SK-N-SH (cell line): ENCODE results near the gene TLR2. TPM values are rescaled to one million over a fixed set of nuclear protein-coding genes. Genes with fewer than 3 reads are reported as not detected.

Experiments used
- CTCF ChIA-PET: fragments of 300-600, 350-600 bp; formaldehyde crosslinking; extraction: SDS; loops from one replicate; lab custom pipeline; 2021; lab: Yijun Ruan, JAX
- POLR2A ChIA-PET: fragments of 350-600 bp; sonication (Branson Sonifier 250); formaldehyde crosslinking; extraction: SDS; loops from one replicate; lab custom pipeline; 2020; ENCODE audit warnings: antibody characterized with exemption, inconsistent platforms; lab: Yijun Ruan, JAX
- DNase-seq: peaks from one replicate; pipeline ENCODE4 v3.0.0; 2012
- H2AFZ ChIP-seq: fragments of 200-600 bp; sonication (generic); 2 replicates; pipeline ENCODE4 v1.8.1; 2016; ENCODE audit warnings: antibody characterized with exemption, mild to moderate bottlenecking, low read depth
- H3F3A ChIP-seq: fragments of 200-600 bp; sonication (generic); replicated peaks from 2 replicates; pipeline ENCODE3; 2016; ENCODE audit warnings: antibody characterized with exemption, mild to moderate bottlenecking; ENCODE audit not compliant: insufficient read depth
- H3K27ac ChIP-seq, 2 experiments: fragments of 200-500 bp in 1 of 2; fragments of 200-600 bp in 1 of 2; sonication (Bioruptor generic) in 1 of 2; sonication (generic), shearing (Covaris generic) in 1 of 2; 2 replicates each; pipeline versions ENCODE4 v1.5.1 to v1.6.1; 2014 to 2016; ENCODE audit warnings: low read depth in 2 of 2, inconsistent platforms in 1 of 2, low read length in 1 of 2, mild to moderate bottlenecking in 1 of 2, mixed read lengths in 1 of 2
- H3K27me3 ChIP-seq: fragments of 200-600 bp; sonication (generic), shearing (Covaris generic); 2 replicates; pipeline ENCODE4 v1.6.1; 2016; ENCODE audit warnings: mixed run types; ENCODE audit not compliant: insufficient read depth
- H3K36me3 ChIP-seq, 2 experiments: fragments of 200-500 bp in 1 of 2; fragments of 200-600 bp in 1 of 2; sonication (Bioruptor generic) in 1 of 2; sonication (generic) in 1 of 2; replicated peaks in 1 of 2; 2 replicates each; pipeline versions ENCODE3 to v1.5.1; 2014 to 2016; ENCODE audit warnings: low read length in 1 of 2, mild to moderate bottlenecking in 1 of 2; ENCODE audit not compliant: insufficient read depth in 2 of 2, control insufficient read depth in 1 of 2
- H3K4me1 ChIP-seq, 2 experiments: fragments of 200-500 bp in 1 of 2; fragments of 200-600 bp in 1 of 2; sonication (Bioruptor generic) in 1 of 2; sonication (generic), shearing (Covaris generic) in 1 of 2; 2 replicates each; pipeline versions ENCODE4 v1.5.1 to v1.6.1; 2014 to 2016; ENCODE audit warnings: low read depth in 1 of 2, low read length in 1 of 2, mixed run types in 1 of 2; ENCODE audit not compliant: insufficient read depth in 2 of 2, control insufficient read depth in 1 of 2
- H3K4me2 ChIP-seq: fragments of 200-600 bp; sonication (generic), shearing (Covaris generic); 2 replicates; pipeline ENCODE4 v1.6.1; 2017; ENCODE audit warnings: mixed run types
- H3K4me3 ChIP-seq, 2 experiments: fragments of 200-500 bp in 1 of 2; fragments of 200-600 bp in 1 of 2; sonication (Bioruptor generic) in 1 of 2; sonication (generic), shearing (Covaris generic) in 1 of 2; 2 replicates each; pipeline versions ENCODE4 v1.5.1 to v1.8.1; 2014 to 2016; ENCODE audit warnings: low read depth in 2 of 2, inconsistent platforms in 1 of 2, low read length in 1 of 2, mild to moderate bottlenecking in 1 of 2, mixed read lengths in 1 of 2, moderate library complexity in 1 of 2
- H3K79me2 ChIP-seq: fragments of 200-600 bp; sonication (generic); 2 replicates; pipeline ENCODE4 v1.8.1; 2017; ENCODE audit warnings: mild to moderate bottlenecking; ENCODE audit not compliant: insufficient read depth
- H3K9ac ChIP-seq: fragments of 200-600 bp; sonication (generic); 2 replicates; pipeline ENCODE4 v1.6.1; 2017; ENCODE audit warnings: mixed run types
- H3K9me2 ChIP-seq: fragments of 200-600 bp; sonication (generic); 2 replicates; pipeline ENCODE4 v1.6.1; 2017; ENCODE audit warnings: mixed run types
- H3K9me3 ChIP-seq: fragments of 200-600 bp; sonication (generic); 2 replicates; pipeline ENCODE4 v1.6.1; 2017; ENCODE audit warnings: mixed run types, mild to moderate bottlenecking, moderate library complexity
- H4K20me1 ChIP-seq: fragments of 200-600 bp; sonication (generic); 2 replicates; pipeline ENCODE4 v1.6.1; 2017; ENCODE audit warnings: mild to moderate bottlenecking, mixed run types; ENCODE audit not compliant: insufficient read depth
- CHD2 ChIP-seq: fragments of 150-350 bp; IDR thresholded peaks from 2 replicates; pipeline ENCODE4 v1.6.1; 2018; ENCODE audit warnings: low read length; ENCODE audit not compliant: partially characterized antibody
- EP300 ChIP-seq, 2 experiments: IDR thresholded peaks; 2 replicates each; pipeline versions ENCODE4 v1.4.0 to v1.6.1; 2012; ENCODE audit warnings: borderline replicate concordance in 1 of 2, low read depth in 1 of 2, low read length in 1 of 2
- EZH2phosphoT487 ChIP-seq: fragments of 200-600 bp; sonication (generic); IDR thresholded peaks from 2 replicates; pipeline ENCODE4 v1.6.1; 2017; ENCODE audit warnings: low read depth, mixed run types, mild to moderate bottlenecking, antibody characterized with exemption, moderate library complexity, borderline replicate concordance
- FOSL2 ChIP-seq: IDR thresholded peaks from 2 replicates; pipeline ENCODE4 v1.4.0; 2012; ENCODE audit warnings: low read depth, mild to moderate bottlenecking, moderate library complexity, borderline replicate concordance
- FOXM1 ChIP-seq: IDR thresholded peaks from 2 replicates; pipeline ENCODE4 v1.4.0; 2012; ENCODE audit warnings: low read depth, mild to moderate bottlenecking
- GATA2 ChIP-seq: sonication (generic); formaldehyde crosslinking; IDR thresholded peaks from 2 replicates; pipeline ENCODE4 v1.5.0; 2020; ENCODE audit warnings: mild to moderate bottlenecking, missing genetic modification reagents
- JUND ChIP-seq: IDR thresholded peaks from 2 replicates; pipeline ENCODE4 v1.4.0; 2012
- MXI1 ChIP-seq: IDR thresholded peaks from 2 replicates; pipeline ENCODE4 v1.6.1; 2012; ENCODE audit warnings: mild to moderate bottlenecking, low read depth, low read length, improper control_type of control experiment
- NFIC ChIP-seq: IDR thresholded peaks from 2 replicates; pipeline ENCODE4 v1.4.0; 2012; ENCODE audit warnings: borderline replicate concordance
- NRF1 ChIP-seq: IDR thresholded peaks from 2 replicates; pipeline ENCODE4 v1.6.1; 2012; ENCODE audit warnings: low read depth, mild to moderate bottlenecking, low read length
- RCOR1 ChIP-seq: fragments of 150-350 bp; IDR thresholded peaks from 2 replicates; pipeline ENCODE4 v1.6.1; 2017; ENCODE audit warnings: antibody characterized with exemption, low read length
- RXRA ChIP-seq: IDR thresholded peaks from 2 replicates; pipeline ENCODE4 v1.4.0; 2012; ENCODE audit warnings: low read depth, mild to moderate bottlenecking, borderline replicate concordance
- SMC3 ChIP-seq: IDR thresholded peaks from 2 replicates; pipeline ENCODE4 v1.6.1; 2012; ENCODE audit warnings: low read depth, low read length, improper control_type of control experiment
- TAF1 ChIP-seq: IDR thresholded peaks from 2 replicates; pipeline ENCODE4 v1.6.1; 2012; ENCODE audit warnings: low read depth, mild to moderate bottlenecking, low read length, moderate library complexity, borderline replicate concordance
- TCF12 ChIP-seq: IDR thresholded peaks from 2 replicates; pipeline ENCODE4 v1.4.0; 2012
- TEAD4 ChIP-seq: IDR thresholded peaks from 2 replicates; pipeline ENCODE4 v1.4.0; 2012; ENCODE audit warnings: mild to moderate bottlenecking, borderline replicate concordance; ENCODE audit not compliant: insufficient read depth
- USF2 ChIP-seq: fragments of 150-350 bp; IDR thresholded peaks from 2 replicates; pipeline ENCODE4 v1.6.1; 2017; ENCODE audit warnings: antibody characterized with exemption, low read length, low read depth, borderline replicate concordance
- YY1 ChIP-seq: IDR thresholded peaks from 2 replicates; pipeline ENCODE4 v1.4.0; 2012; ENCODE audit warnings: low read depth, mild to moderate bottlenecking
- WGBS: methylation state at CpG from one replicate; pipeline ENCODE4 v1.1.6; 2017; ENCODE audit warnings: low lambda C conversion rate; 5-methylcytosine and 5-hydroxymethylcytosine counted together
- polyA plus RNA-seq, 3 experiments: library from polyadenylated mRNA; depleted of rRNA; stranded (reverse); fragments of >200 nt; gene quantifications; 2 replicates each; pipeline ENCODE4 v1.2.3, GENCODE V29; 2012
- TF ChIP-seq, protein P1 (sequence below): IDR thresholded peaks from 2 replicates; pipeline ENCODE4; 2012
- TF ChIP-seq, protein P2 (sequence below): IDR thresholded peaks from 2 replicates; pipeline ENCODE4 v1.4.0; 2012; ENCODE audit warnings: low read depth, borderline replicate concordance
- TF ChIP-seq, protein P3 (sequence below): fragments of 150-350 bp; IDR thresholded peaks from 2 replicates; pipeline ENCODE4 v1.6.1; 2016; ENCODE audit warnings: mild to moderate bottlenecking, low read depth, low read length
- TF ChIP-seq, protein P4 (sequence below): IDR thresholded peaks from 2 replicates; pipeline ENCODE4 v1.4.0; 2012; ENCODE audit warnings: low read depth, borderline replicate concordance

The TLR2 gene
- polyA plus RNA-seq, 1 of the 3 experiments (the other 2 are of a cell fraction), result 0.18 TPM

DNA sequence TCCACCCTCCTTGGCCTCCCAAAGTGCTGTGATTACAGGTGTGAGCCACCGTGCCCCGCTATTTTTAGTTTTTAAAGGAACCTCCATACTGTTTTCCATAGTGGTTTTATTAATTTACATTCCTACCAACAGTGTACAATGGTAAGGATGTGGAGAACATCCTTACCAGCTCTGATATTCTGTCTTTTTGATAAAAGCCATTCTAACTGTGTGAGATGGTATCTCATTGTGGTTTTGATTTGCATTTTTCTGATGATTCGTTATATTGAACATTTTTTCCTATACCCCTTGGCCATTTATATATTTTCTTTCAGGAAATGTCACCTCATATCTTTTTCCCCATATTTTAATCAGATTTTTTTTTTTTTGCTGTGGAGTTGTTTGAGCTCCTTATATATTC, 14.2 kb upstream of the TLR2 start:
- Histone ChIP-seq H4K20me1 (no peaks in the 10 kb centered on the region), H3F3A (no peaks in the 10 kb centered on the region), H3K27me3 (no peaks in the 10 kb centered on the region; the same call in 1 of the 2 replicates), H3K9me3 (peaks cover under 1% of the 10 kb centered on the region; the same call in 1 of the 2 replicates), H3K79me2 (no peaks in the 10 kb centered on the region), H3K9ac (no peak overlapping the region), H3K4me1 (no peaks in the 10 kb centered on the region), H3K4me3 (no peak overlapping the region), H2AFZ (no peak overlapping the region), H3K9me2 (no peaks in the 10 kb centered on the region), H3K4me2 (no peak overlapping the region), H3K27ac (no peak overlapping the region), H3K36me3 (no peaks in the 10 kb centered on the region)
- DNase-seq, result no peak
- ChIA-PET CTCF (interaction anchor here (0.6 to 1.7 kb wide), 2 partner anchors 51 to 80 kb away, joined by 3 to 4 read pairs; no protein-coding TSS in a partner anchor), POLR2A (no interaction called here)
- WGBS, result 16% methylated on average over 3 of the region's 3 CpGs
- TF ChIP-seq TCF12 (peak; percentile 87), RCOR1 (no peak), NRF1 (no peak), YY1 (no peak), JUND (peak; percentile 57), RXRA (no peak), NFIC (peak; percentile 17; the same call in 1 of the 2 replicates), TAF1 (no peak), CHD2 (no peak), MXI1 (no peak), TEAD4 (peak; percentile 41; the same call in 1 of the 2 replicates), USF2 (no peak), FOXM1 (no peak), EP300 (IDR thresholded peaks at IDR 0.05; ENCODE audit: borderline replicate concordance in 1 of 2, low read depth in 1 of 2, low read length in 1 of 2) (peak in 1 of 2 experiments; percentile 63; a peak in 1 of 4 replicates), EZH2phosphoT487 (no peak), SMC3 (no peak), FOSL2 (no peak), GATA2 (CRISPR knock-in tag) (no peak)
- TF ChIP-seq, protein P1, sequence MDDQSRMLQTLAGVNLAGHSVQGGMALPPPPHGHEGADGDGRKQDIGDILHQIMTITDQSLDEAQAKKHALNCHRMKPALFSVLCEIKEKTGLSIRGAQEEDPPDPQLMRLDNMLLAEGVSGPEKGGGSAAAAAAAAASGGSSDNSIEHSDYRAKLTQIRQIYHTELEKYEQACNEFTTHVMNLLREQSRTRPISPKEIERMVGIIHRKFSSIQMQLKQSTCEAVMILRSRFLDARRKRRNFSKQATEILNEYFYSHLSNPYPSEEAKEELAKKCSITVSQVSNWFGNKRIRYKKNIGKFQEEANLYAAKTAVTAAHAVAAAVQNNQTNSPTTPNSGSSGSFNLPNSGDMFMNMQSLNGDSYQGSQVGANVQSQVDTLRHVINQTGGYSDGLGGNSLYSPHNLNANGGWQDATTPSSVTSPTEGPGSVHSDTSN, result peak; percentile 60; the same call in 1 of the 2 replicates
- TF ChIP-seq, protein P2, sequence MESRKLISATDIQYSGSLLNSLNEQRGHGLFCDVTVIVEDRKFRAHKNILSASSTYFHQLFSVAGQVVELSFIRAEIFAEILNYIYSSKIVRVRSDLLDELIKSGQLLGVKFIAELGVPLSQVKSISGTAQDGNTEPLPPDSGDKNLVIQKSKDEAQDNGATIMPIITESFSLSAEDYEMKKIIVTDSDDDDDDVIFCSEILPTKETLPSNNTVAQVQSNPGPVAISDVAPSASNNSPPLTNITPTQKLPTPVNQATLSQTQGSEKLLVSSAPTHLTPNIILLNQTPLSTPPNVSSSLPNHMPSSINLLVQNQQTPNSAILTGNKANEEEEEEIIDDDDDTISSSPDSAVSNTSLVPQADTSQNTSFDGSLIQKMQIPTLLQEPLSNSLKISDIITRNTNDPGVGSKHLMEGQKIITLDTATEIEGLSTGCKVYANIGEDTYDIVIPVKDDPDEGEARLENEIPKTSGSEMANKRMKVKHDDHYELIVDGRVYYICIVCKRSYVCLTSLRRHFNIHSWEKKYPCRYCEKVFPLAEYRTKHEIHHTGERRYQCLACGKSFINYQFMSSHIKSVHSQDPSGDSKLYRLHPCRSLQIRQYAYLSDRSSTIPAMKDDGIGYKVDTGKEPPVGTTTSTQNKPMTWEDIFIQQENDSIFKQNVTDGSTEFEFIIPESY, result no peak
- TF ChIP-seq, protein P3, sequence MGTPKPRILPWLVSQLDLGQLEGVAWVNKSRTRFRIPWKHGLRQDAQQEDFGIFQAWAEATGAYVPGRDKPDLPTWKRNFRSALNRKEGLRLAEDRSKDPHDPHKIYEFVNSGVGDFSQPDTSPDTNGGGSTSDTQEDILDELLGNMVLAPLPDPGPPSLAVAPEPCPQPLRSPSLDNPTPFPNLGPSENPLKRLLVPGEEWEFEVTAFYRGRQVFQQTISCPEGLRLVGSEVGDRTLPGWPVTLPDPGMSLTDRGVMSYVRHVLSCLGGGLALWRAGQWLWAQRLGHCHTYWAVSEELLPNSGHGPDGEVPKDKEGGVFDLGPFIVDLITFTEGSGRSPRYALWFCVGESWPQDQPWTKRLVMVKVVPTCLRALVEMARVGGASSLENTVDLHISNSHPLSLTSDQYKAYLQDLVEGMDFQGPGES, result no peak
- TF ChIP-seq, protein P4, sequence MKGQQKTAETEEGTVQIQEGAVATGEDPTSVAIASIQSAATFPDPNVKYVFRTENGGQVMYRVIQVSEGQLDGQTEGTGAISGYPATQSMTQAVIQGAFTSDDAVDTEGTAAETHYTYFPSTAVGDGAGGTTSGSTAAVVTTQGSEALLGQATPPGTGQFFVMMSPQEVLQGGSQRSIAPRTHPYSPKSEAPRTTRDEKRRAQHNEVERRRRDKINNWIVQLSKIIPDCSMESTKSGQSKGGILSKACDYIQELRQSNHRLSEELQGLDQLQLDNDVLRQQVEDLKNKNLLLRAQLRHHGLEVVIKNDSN, result no peak
